Hematopoietic multipotent progenitor cell treated with erythropoietin and hydrocortisone succinate and interleukin-3 and kit ligand, for 15 days (in vitro differentiated cells): Measurements from ENCODE around the gene MTREX.
"Not testable (repeated sequence)": the region's sequence is repeated elsewhere in the genome, so short reads cannot be mapped to it uniquely, and the experiment has no call there.

Source experiments
- DNase-seq: peaks from one replicate; pipeline ENCODE4 v3.0.0-alpha.2; 2015; ENCODE audit warnings: low spot score

The MTREX gene

GRCh38 chr5:55307383-55308253 lies at the start of gene MTREX, which contains the start of gene DHX29:
Gene MTREX, plus strand, starts transcription at chr5:55307989. Its CDS starts 25 bp downstream, at chr5:55308014.
Gene DHX29, minus strand, starts transcription at chr5:55307694. Its CDS starts 121 bp downstream, at chr5:55307573.
- DNase-seq: peak; percentile 89

- DNase-seq: no peak
Observed at GRCh38 chr5:55258339-55258738, 49.5 kb upstream of the MTREX start.

DNA sequence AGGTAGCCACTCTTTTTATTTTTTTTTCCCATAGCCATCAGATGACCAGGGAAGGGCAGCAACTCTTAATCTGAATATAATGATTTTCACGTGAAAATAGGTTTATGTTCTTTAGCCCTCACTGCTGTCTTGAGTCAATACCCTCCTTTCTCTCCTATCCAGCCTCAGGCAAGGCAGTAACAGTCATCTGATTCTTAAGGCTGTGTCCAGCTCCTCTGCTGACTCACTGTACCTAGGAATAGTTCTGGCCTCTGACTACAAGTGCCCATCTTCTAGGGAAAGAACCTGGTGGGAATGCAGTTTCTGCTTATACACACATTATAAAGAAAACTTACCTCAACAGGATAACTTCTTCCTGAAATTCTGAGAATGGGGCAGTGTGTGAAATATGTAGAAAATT lies 31.0 kb upstream of the MTREX start:
- DNase-seq: no peak

DNA sequence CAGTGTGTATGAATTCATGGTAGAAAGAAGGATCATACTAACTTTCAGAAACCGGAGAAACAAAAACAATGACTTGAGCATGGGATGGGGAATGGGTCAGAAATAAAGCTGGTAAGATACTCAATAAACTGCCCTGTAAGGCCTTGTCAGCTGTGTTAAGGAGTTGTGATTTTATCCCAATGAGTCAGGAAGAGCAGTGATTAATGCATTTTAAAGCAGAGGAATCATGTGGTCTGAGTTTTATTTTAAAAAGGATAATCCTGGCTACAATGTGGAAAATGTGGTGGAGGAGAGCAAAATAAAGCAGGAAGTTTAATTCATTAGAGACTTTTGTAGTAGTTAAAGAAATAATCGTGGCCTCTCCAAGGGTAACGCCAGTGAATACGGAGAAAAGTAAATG lies 29.0 kb upstream of the MTREX start:
- no peak for DNase-seq

DNA sequence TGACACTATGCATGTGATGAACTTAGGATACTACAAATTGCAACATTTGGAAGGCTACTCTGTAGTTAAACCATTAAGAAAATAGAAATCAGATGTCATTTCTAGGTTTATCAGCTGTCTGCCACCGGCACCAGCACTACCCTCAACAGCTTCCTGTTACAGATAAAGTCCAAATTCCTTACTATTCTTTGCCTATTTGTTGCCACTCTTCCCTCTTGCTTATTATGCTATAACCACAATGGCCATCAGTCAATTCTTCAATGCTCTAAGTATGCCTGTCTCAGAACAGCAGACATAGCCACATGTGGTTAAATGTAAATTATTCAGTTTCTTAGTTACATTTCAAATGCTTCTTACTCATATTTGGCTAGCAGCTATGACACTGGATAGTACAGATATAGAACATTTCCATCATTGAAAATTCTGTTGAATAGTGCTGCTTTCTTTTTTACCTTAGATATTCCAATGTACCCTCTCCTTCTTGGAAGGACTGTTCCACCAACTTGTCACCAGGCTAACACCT lies 21.3 kb upstream of the MTREX start:
- DNase-seq: no peak

GRCh38 chr5:55289808-55290207 lies 18.0 kb upstream of the MTREX start:
- no peak for DNase-seq

DNA sequence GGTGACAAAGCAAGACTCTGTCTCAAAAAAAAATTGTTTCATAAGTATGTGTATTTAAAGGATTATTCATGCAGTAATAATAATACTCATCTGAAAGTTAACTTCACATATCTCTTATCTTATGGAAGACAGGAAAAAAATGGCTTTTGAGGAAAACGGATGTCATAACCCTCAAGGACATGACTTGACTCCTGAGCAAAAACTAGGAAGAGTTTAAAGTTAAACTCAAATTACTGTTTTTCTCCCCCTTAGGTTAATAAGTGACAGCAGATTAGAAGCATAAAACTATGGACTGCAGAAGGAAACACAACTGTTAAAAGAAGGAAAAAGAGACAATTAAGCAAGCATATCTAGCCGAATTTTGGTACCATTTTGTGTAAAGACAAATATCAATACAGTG lies 16.8 kb upstream of the MTREX start:
- no peak for DNase-seq

DNA sequence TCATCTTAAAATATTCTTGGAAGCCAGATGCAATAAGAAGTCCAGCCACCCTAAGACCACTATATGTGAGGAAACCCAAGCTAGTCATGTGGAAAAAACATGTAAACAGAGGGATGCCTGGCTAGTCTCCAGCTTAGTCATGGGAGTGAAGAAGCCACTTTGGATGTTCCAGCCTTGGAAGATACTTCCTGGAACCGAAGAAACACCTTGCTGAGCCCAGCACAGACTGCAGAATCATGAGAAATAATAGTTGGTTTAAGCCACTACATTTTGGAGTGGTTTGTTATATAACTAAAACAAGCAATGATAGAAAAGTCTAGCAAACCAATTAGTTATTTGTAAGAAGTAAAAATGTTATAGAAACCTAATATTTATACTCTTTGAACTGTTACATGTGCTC lies 12.9 kb upstream of the MTREX start:
- no peak for DNase-seq

GRCh38 chr5:55300890-55301289 lies 6.9 kb upstream of the MTREX start:
- no peak for DNase-seq

DNA sequence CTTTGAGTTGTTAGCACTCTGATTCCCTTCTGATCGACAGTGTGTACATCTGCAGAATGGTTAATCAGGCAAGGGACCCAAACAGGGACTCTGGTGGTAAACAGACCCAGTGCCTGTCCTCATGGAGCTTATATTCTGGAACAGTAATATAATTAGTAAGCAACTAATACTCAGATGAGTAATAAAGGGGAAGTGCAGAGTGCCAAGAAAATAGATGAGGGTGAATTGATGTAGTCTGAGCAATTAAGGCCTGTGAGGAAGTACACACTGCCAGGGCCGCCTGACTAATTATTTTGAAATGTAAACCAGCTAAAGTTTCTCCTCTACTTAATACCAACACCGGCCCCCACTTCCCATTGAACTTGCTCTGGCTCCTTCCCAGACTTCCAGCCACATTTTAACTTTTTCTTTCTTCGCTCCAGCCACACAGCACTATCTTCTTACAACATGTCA lies 4.5 kb upstream of the MTREX start:
- DNase-seq: no peak

GRCh38 chr5:55304584-55304983 lies 3.2 kb upstream of the MTREX start:
- DNase-seq: peak; percentile 36

- DNase-seq: no peak
Observed at GRCh38 chr5:55305345-55305744, 2.4 kb upstream of the MTREX start.

GRCh38 chr5:55306641-55307382 lies 977 bp upstream of the MTREX start:
- DNase-seq: no peak

DNA sequence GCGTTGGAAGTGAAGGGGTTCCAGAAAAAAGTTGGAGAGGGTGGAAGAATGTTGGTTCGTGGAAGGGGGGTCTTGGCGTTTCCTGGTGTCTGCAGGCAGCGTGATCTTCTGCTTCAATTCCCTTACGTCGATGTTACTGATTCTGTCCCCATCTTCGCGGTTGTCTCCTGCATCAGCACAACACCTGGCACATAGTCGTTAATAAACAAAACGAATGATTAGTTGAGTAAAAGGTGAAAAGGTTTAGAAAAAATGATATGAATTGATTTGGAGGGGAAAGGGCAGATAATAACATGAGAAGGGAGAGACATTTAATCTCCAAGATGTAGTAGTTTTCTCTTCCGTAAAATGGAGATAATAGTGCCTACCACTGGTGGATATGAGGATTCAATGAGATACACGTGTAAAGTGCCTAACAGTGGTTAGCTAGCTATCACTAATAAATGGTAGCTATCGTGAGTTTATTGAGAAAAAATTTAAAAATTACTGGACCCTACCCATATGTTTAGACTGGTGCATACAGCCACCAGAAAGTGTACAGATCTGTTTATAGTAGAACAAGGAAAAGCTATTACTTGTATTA lies 556 bp downstream of the MTREX start:
- DNase-seq: peak; percentile 33

- no peak for DNase-seq
Observed at GRCh38 chr5:55313870-55314617, 6.3 kb downstream of the MTREX start.

- no peak for DNase-seq
Observed at GRCh38 chr5:55316289-55316688, 8.5 kb downstream of the MTREX start.

- no peak for DNase-seq
Observed at GRCh38 chr5:55316837-55317236, 9.0 kb downstream of the MTREX start.

DNA sequence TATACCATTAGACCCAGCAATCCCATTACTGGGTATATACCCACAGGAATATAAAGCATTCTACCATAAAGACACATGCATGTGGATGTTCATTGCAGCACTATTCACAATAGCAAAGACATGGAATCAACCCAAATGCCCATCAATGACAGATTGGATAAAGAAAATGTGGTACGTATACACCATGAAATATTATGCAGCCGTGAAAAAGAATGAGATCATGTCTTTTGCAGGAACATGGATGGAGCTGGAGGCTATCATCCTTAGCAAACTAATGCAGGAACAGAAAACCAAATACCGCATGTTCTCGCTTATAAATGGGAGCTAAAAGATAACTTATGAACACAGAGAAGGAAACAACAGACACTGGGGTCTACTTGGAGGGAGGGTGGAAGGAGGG lies 10.4 kb downstream of the MTREX start:
- DNase-seq: not testable (repeated sequence)

GRCh38 chr5:55319491-55319890 lies 11.7 kb downstream of the MTREX start:
- no peak for DNase-seq

- DNase-seq: no peak
Observed at GRCh38 chr5:55320571-55320970, 12.8 kb downstream of the MTREX start.

DNA sequence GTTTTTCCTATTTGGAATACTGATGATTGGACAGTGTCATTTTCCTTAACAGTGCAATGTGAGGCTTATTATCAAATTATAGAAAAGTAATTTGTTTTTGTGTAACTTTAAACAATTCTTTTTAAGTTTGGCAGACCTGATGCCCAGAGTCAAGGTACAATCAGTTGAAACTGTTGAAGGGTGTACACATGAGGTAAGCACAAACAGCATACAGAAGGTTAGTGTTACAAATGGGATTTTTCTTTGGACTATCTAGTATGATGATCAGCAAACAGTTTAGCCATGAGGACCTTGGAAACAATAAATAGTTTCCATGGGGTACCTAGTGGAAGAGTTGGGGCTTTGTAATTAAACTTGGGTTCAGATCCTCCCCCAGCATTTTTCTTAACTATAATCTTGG lies 16.2 kb downstream of the MTREX start:
- no peak for DNase-seq
